Activated B cell treated with CpG ODN at 0.5 μM for 24 hours (primary cell): ENCODE measurements around the gene HDAC9. TPM values are rescaled to one million over a fixed set of nuclear protein-coding genes. Genes with fewer than 3 reads are reported as not detected.
"Not testable (repeated sequence)": the region's sequence is repeated elsewhere in the genome, so short reads cannot be mapped to it uniquely, and the experiment has no call there.

Experiments used
- ATAC-seq: fragments of 200-7000 bp; cut with Tn5 transposase; one replicate; pipeline ENCODE4 v1.10.0; 2021; ENCODE audit warnings: low read depth, mild to moderate bottlenecking, moderate library complexity
- CTCF ChIA-PET: fragments of 350-600 bp; sonication (Branson Sonifier 250); formaldehyde crosslinking; loops from one replicate; lab custom pipeline; 2021; ENCODE audit warnings: antibody characterized with exemption; lab: Charles Lee
- POLR2A ChIA-PET: fragments of 350-600 bp; sonication (Branson Sonifier 250); formaldehyde crosslinking; loops from one replicate; lab custom pipeline; 2021; ENCODE audit warnings: antibody characterized with exemption; lab: Charles Lee
- DNase-seq: peaks from one replicate; pipeline ENCODE4 v3.0.0; 2022
- H3K27ac Mint-ChIP-seq: one replicate; pipeline ENCODE4 v1.8.0; 2020; ENCODE audit warnings: mixed read lengths
- H3K27me3 Mint-ChIP-seq: one replicate; pipeline ENCODE4 v1.8.0; 2021; ENCODE audit warnings: mixed read lengths
- H3K36me3 Mint-ChIP-seq: one replicate; pipeline ENCODE4 v1.8.0; 2021; ENCODE audit warnings: low read depth, mixed read lengths
- H3K4me1 Mint-ChIP-seq: one replicate; pipeline ENCODE4 v1.8.0; 2021; ENCODE audit warnings: mixed read lengths
- H3K4me3 Mint-ChIP-seq: one replicate; pipeline ENCODE4 v1.8.0; 2020; ENCODE audit warnings: mild to moderate bottlenecking, mixed read lengths
- H3K9me3 Mint-ChIP-seq: one replicate; pipeline ENCODE4 v1.8.0; 2020; ENCODE audit warnings: mixed read lengths
- CTCF ChIP-seq: fragments of 200-600 bp; IDR thresholded peaks from one replicate; pipeline ENCODE4 v1.8.0; 2022; ENCODE audit warnings: antibody characterized with exemption, mild to moderate bottlenecking
- intact Hi-C: fragments of 100-400 bp; cut with micrococcal nuclease; formaldehyde crosslinking; loops from one replicate; pipeline ENCODE4 v1.15.1; 2024
- total RNA-seq: library from RNA; stranded (reverse); gene quantifications from 2 replicates; pipeline ENCODE4 v1.2.3, GENCODE V29; 2022

The HDAC9 gene
- total RNA-seq, 1 donor from 2014 or later = 149 TPM

GRCh38 chr7:19026888-19027287 lies 531.3 kb downstream of the HDAC9 start:
- H3K27me3 Mint-ChIP-seq = peaks cover 2% of the 10 kb centered on the region
- no peak for DNase-seq
- H3K4me1 Mint-ChIP-seq = no peaks in the 10 kb centered on the region
- intact Hi-C loops = no loop called here
- no peak for ATAC-seq
- H3K4me3 Mint-ChIP-seq = no peak overlapping the region
- H3K27ac Mint-ChIP-seq = no peak overlapping the region
- no peak for TF ChIP-seq CTCF
- no peaks in the 10 kb centered on the region for H3K36me3 Mint-ChIP-seq
- ChIA-PET CTCF (no interaction called here), POLR2A (no interaction called here)
- H3K9me3 Mint-ChIP-seq = no peaks in the 10 kb centered on the region

- ChIA-PET CTCF (no interaction called here), POLR2A (no interaction called here)
- no peaks in the 10 kb centered on the region for H3K27me3 Mint-ChIP-seq
- H3K36me3 Mint-ChIP-seq = no peaks in the 10 kb centered on the region
- H3K4me3 Mint-ChIP-seq = no peak overlapping the region
- no peak overlapping the region for H3K27ac Mint-ChIP-seq
- no peak for ATAC-seq
- peaks cover 8% of the 10 kb centered on the region for H3K9me3 Mint-ChIP-seq
- no peak for DNase-seq
- H3K4me1 Mint-ChIP-seq = no peaks in the 10 kb centered on the region
- TF ChIP-seq CTCF = no peak
- intact Hi-C loops = no loop called here
Measured at GRCh38 chr7:19030281-19030680, 534.7 kb downstream of the HDAC9 start.

- CTCF ChIA-PET = not testable (repeated sequence)
Measured at GRCh38 chr7:19032942-19033341, 537.4 kb downstream of the HDAC9 start.

GRCh38 chr7:19051767-19052375 lies 556.3 kb downstream of the HDAC9 start:
- intact Hi-C loops = loop anchor here (1.0 to 10.0 kb wide), 4 partner anchors 457 to 1371 kb away; no protein-coding TSS in a partner anchor
- H3K27ac Mint-ChIP-seq = no peak overlapping the region
- H3K9me3 Mint-ChIP-seq = no peaks in the 10 kb centered on the region
- peak; percentile 39 for TF ChIP-seq CTCF
- no peaks in the 10 kb centered on the region for H3K4me1 Mint-ChIP-seq
- no peaks in the 10 kb centered on the region for H3K36me3 Mint-ChIP-seq
- no peaks in the 10 kb centered on the region for H3K27me3 Mint-ChIP-seq
- CTCF ChIA-PET = interaction anchor here (0.9 to 4.9 kb wide), 4 partner anchors 386 to 1368 kb away, joined by 3 to 101 read pairs (median 3); no protein-coding TSS in a partner anchor
- H3K4me3 Mint-ChIP-seq = no peak overlapping the region
- POLR2A ChIA-PET = no interaction called here
- DNase-seq (no peak), ATAC-seq (peak; percentile 66)

More at GRCh38 chr7:19032942-19033341, 537.4 kb downstream of the HDAC9 start:
- DNase-seq, POLR2A ChIA-PET, H3K4me1 Mint-ChIP-seq, H3K36me3 Mint-ChIP-seq, H3K27ac Mint-ChIP-seq, ATAC-seq, H3K4me3 Mint-ChIP-seq, H3K27me3 Mint-ChIP-seq, intact Hi-C loops: not testable (repeated sequence)
- H3K9me3 Mint-ChIP-seq = peaks cover 14% of the 10 kb centered on the region
